Measurements from ENCODE around the gene EGR2. TPM values are rescaled to one million over a fixed set of nuclear protein-coding genes. Genes with fewer than 3 reads are reported as not detected.

Gene EGR2
- total RNA-seq, 1 donor from 2014 or later: 1.2 TPM

GRCh38 chr10:62856021-62856420 is 39.9 kb upstream of the EGR2 start:
- Mint-ChIP-seq H3K36me3 (ENCODE audit: low read depth, unreplicated experiment) (no peaks in the 10 kb centered on the region), H3K4me3 (ENCODE audit: unreplicated experiment) (no peak overlapping the region), H3K9me3 (ENCODE audit: unreplicated experiment) (no peaks in the 10 kb centered on the region), H3K27me3 (ENCODE audit: unreplicated experiment) (no peaks in the 10 kb centered on the region), H3K4me1 (ENCODE audit: unreplicated experiment) (peaks cover 20% of the 10 kb centered on the region), H3K27ac (ENCODE audit: unreplicated experiment) (no peak overlapping the region)
- no peak for TF ChIP-seq CTCF (IDR thresholded peaks at IDR 0.05; ENCODE audit: unreplicated experiment)
- no peak for DNase-seq (ENCODE audit: low spot score)

- no peak overlapping the region for H3K4me3 Mint-ChIP-seq (ENCODE audit: unreplicated experiment)
- H3K27ac Mint-ChIP-seq (ENCODE audit: unreplicated experiment): no peak overlapping the region
- no peak for DNase-seq (ENCODE audit: low spot score)
- peaks cover 20% of the 10 kb centered on the region for H3K4me1 Mint-ChIP-seq (ENCODE audit: unreplicated experiment)
- H3K27me3 Mint-ChIP-seq (ENCODE audit: unreplicated experiment): peaks cover 2% of the 10 kb centered on the region
- no peaks in the 10 kb centered on the region for H3K9me3 Mint-ChIP-seq (ENCODE audit: unreplicated experiment)
- no peak for TF ChIP-seq CTCF (IDR thresholded peaks at IDR 0.05; ENCODE audit: unreplicated experiment)
- H3K36me3 Mint-ChIP-seq (ENCODE audit: low read depth, unreplicated experiment): no peaks in the 10 kb centered on the region
Measured at GRCh38 chr10:62853710-62854109, 37.5 kb upstream of the EGR2 start.

- peaks cover 2% of the 10 kb centered on the region for H3K27me3 Mint-ChIP-seq (ENCODE audit: unreplicated experiment)
- no peak overlapping the region for H3K27ac Mint-ChIP-seq (ENCODE audit: unreplicated experiment)
- peaks cover 20% of the 10 kb centered on the region for H3K4me1 Mint-ChIP-seq (ENCODE audit: unreplicated experiment)
- H3K4me3 Mint-ChIP-seq (ENCODE audit: unreplicated experiment): no peak overlapping the region
- no peaks in the 10 kb centered on the region for H3K36me3 Mint-ChIP-seq (ENCODE audit: low read depth, unreplicated experiment)
- no peak for DNase-seq (ENCODE audit: low spot score)
- no peaks in the 10 kb centered on the region for H3K9me3 Mint-ChIP-seq (ENCODE audit: unreplicated experiment)
- no peak for TF ChIP-seq CTCF (IDR thresholded peaks at IDR 0.05; ENCODE audit: unreplicated experiment)
Measured at GRCh38 chr10:62852961-62853702, 37.0 kb upstream of the EGR2 start.

GRCh38 chr10:62851442-62851841 is 35.3 kb upstream of the EGR2 start:
- peak overlapping the region; percentile 54 for H3K27ac Mint-ChIP-seq (ENCODE audit: unreplicated experiment)
- H3K36me3 Mint-ChIP-seq (ENCODE audit: low read depth, unreplicated experiment): no peaks in the 10 kb centered on the region
- no peak overlapping the region for H3K4me3 Mint-ChIP-seq (ENCODE audit: unreplicated experiment)
- peaks cover 2% of the 10 kb centered on the region for H3K27me3 Mint-ChIP-seq (ENCODE audit: unreplicated experiment)
- DNase-seq (ENCODE audit: low spot score): no peak
- H3K9me3 Mint-ChIP-seq (ENCODE audit: unreplicated experiment): no peaks in the 10 kb centered on the region
- peaks cover 20% of the 10 kb centered on the region for H3K4me1 Mint-ChIP-seq (ENCODE audit: unreplicated experiment)
- peak; percentile 57 for TF ChIP-seq CTCF (IDR thresholded peaks at IDR 0.05; ENCODE audit: unreplicated experiment)

- TF ChIP-seq CTCF (IDR thresholded peaks at IDR 0.05; ENCODE audit: unreplicated experiment): no peak
- Mint-ChIP-seq H3K27ac (ENCODE audit: unreplicated experiment) (peak overlapping the region; percentile 54), H3K4me1 (ENCODE audit: unreplicated experiment) (peaks cover 20% of the 10 kb centered on the region), H3K36me3 (ENCODE audit: low read depth, unreplicated experiment) (no peaks in the 10 kb centered on the region), H3K4me3 (ENCODE audit: unreplicated experiment) (no peak overlapping the region), H3K9me3 (ENCODE audit: unreplicated experiment) (no peaks in the 10 kb centered on the region), H3K27me3 (ENCODE audit: unreplicated experiment) (peaks cover 2% of the 10 kb centered on the region)
- DNase-seq (ENCODE audit: low spot score): no peak
Measured at GRCh38 chr10:62850646-62851045, 34.5 kb upstream of the EGR2 start.
